ENCODE measurements around the gene BLM. TPM values are rescaled to one million over a fixed set of nuclear protein-coding genes. Genes with fewer than 3 reads are reported as not detected.

Gene BLM
- total and polyA plus RNA-seq, 10 of the 15 experiments (the other 5 are each of a cell fraction or from before 2014, with no cell fraction given): 23.0 to 68.4 (median 43.9) TPM

DNA sequence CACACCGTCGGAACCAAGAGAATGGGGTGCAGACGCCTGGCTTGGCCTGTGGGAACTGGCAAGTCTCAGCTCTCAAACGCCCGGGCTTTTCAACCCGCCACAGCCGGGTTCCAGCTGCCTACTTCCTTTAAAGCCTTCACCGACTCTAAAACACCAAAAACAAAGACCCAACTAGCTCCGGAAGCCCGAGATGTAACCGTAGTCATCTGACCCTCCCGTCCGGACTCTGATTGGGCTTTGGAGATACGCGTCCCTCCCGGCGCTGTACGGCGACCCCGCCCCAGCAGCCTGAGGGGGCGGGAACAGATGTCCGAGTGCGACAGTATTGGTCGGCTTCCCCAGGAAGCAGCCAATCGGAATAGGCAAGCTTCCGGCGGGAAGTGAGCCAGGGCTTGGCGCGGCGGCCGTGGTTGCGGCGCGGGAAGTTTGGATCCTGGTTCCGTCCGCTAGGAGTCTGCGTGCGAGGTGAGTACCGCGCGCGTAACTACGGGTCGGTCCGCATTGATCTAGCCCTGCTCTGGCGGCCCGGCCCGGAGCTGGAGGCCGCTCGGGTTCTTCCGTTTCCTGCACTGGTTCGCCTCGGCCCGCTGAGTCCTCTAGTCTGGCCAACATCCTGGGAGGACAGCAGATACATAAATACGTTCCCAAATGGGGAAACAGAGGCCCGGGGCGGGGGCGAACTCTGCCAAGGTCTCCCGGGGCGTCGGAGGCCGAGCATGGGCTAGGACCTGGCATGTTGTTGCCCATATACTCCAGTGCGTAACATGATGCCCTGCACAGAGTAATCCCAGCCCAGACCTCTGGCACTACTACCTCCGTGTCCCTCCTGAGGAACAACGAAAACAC lies at the start of gene BLM (continued):
- TF ChIP-seq SKIL (IDR thresholded peaks at IDR 0.05; ENCODE audit: low read depth, poor library complexity, severe bottlenecking) (no peak), RAD51 (IDR thresholded peaks at IDR 0.05) (peak; percentile 89), NFIC (IDR thresholded peaks at IDR 0.05; ENCODE audit: low read depth, low read length) (no peak; the same call in 1 of the 2 replicates), EZH2 (IDR thresholded peaks at IDR 0.05; ENCODE audit: borderline replicate concordance, control insufficient read depth, low read depth, low read length) (no peak), RCOR1 (conservative IDR thresholded peaks at IDR 0.05; ENCODE audit: low read depth, low read length) (no peak), FOS (IDR thresholded peaks at IDR 0.05; ENCODE audit: borderline replicate concordance, extremely low read depth, insufficient read length) (peak; percentile 52), GATAD2B (conservative IDR thresholded peaks at IDR 0.05; ENCODE audit: low read depth) (peak; percentile 74), ASH2L (IDR thresholded peaks at IDR 0.05; ENCODE audit: borderline replicate concordance, low read depth) (no peak), JUNB (IDR thresholded peaks at IDR 0.05) (no peak), MAX (IDR thresholded peaks at IDR 0.05; ENCODE audit: low read depth, low read length) (peak; percentile 58; the same call in 1 of the 2 replicates), SMAD5 (IDR thresholded peaks at IDR 0.05; ENCODE audit: low read depth) (peak; percentile 89), IRF4 (IDR thresholded peaks at IDR 0.05; ENCODE audit: low read depth, low read length) (no peak), TCF3 (IDR thresholded peaks at IDR 0.05; ENCODE audit: borderline replicate concordance, insufficient read depth, low read depth, low read length) (peak; percentile 8; the same call in 1 of the 2 replicates), ZNF274 (IDR thresholded peaks at IDR 0.05; ENCODE audit: insufficient read depth, insufficient read length) (no peak), CBX3 (IDR thresholded peaks at IDR 0.05; ENCODE audit: borderline replicate concordance, low read depth) (no peak)
- TF ChIP-seq, protein P1, sequence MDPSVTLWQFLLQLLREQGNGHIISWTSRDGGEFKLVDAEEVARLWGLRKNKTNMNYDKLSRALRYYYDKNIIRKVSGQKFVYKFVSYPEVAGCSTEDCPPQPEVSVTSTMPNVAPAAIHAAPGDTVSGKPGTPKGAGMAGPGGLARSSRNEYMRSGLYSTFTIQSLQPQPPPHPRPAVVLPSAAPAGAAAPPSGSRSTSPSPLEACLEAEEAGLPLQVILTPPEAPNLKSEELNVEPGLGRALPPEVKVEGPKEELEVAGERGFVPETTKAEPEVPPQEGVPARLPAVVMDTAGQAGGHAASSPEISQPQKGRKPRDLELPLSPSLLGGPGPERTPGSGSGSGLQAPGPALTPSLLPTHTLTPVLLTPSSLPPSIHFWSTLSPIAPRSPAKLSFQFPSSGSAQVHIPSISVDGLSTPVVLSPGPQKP (IDR thresholded peaks at IDR 0.05; ENCODE audit: low read depth, low read length): peak; percentile 70; the same call in 1 of the 2 replicates
- TF ChIP-seq, protein P2, sequence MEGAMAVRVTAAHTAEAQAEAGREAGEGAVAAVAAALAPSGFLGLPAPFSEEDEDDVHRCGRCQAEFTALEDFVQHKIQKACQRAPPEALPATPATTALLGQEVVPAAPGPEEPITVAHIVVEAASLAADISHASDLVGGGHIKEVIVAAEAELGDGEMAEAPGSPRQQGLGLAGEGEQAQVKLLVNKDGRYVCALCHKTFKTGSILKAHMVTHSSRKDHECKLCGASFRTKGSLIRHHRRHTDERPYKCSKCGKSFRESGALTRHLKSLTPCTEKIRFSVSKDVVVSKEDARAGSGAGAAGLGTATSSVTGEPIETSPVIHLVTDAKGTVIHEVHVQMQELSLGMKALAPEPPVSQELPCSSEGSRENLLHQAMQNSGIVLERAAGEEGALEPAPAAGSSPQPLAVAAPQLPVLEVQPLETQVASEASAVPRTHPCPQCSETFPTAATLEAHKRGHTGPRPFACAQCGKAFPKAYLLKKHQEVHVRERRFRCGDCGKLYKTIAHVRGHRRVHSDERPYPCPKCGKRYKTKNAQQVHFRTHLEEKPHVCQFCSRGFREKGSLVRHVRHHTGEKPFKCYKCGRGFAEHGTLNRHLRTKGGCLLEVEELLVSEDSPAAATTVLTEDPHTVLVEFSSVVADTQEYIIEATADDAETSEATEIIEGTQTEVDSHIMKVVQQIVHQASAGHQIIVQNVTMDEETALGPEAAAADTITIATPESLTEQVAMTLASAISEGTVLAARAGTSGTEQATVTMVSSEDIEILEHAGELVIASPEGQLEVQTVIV (IDR thresholded peaks at IDR 0.05; ENCODE audit: borderline replicate concordance, partially characterized antibody): no peak
- TF ChIP-seq, protein P3, sequence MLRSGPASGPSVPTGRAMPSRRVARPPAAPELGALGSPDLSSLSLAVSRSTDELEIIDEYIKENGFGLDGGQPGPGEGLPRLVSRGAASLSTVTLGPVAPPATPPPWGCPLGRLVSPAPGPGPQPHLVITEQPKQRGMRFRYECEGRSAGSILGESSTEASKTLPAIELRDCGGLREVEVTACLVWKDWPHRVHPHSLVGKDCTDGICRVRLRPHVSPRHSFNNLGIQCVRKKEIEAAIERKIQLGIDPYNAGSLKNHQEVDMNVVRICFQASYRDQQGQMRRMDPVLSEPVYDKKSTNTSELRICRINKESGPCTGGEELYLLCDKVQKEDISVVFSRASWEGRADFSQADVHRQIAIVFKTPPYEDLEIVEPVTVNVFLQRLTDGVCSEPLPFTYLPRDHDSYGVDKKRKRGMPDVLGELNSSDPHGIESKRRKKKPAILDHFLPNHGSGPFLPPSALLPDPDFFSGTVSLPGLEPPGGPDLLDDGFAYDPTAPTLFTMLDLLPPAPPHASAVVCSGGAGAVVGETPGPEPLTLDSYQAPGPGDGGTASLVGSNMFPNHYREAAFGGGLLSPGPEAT (IDR thresholded peaks at IDR 0.05; ENCODE audit: low read depth): peak; percentile 47; the same call in 1 of the 2 replicates

All from GM12878 (cell line).